Uterus (tissue), 4 donors: ENCODE measurements around the gene TTYH1. TPM values are rescaled to one million over a fixed set of nuclear protein-coding genes. Genes with fewer than 3 reads are reported as not detected.

Experiments
- DNase-seq, 2 donors: peaks; one replicate each; pipeline ENCODE4 v3.0.0-alpha.2; 2019 to 2020
- H3K27ac ChIP-seq, 2 donors: fragments of 200-600 bp; sonication (generic); 1 replicate in 1 of 2; 2 replicates in 1 of 2; pipeline ENCODE4 v1.5.1; 2016 to 2018
- H3K27me3 ChIP-seq, 2 donors: fragments of 200-600 bp; sonication (generic); one replicate each; pipeline ENCODE4 v1.5.1; 2018 to 2019; ENCODE audit warnings: control low read depth in 1 of 2
- H3K36me3 ChIP-seq, 2 donors: fragments of 200-600 bp; sonication (generic); one replicate each; pipeline ENCODE4 v1.5.1; 2019; ENCODE audit warnings: control low read depth in 1 of 2
- H3K4me1 ChIP-seq, 2 donors: fragments of 200-600 bp; sonication (generic); one replicate each; pipeline ENCODE4 v1.5.1; 2018 to 2019; ENCODE audit warnings: control low read depth in 1 of 2
- H3K4me3 ChIP-seq, 2 donors: fragments of 200-600 bp; sonication (generic); 1 replicate in 1 of 2; 2 replicates in 1 of 2; pipeline ENCODE4 v1.5.1; 2018 to 2019; ENCODE audit warnings: mild to moderate bottlenecking in 1 of 2
- H3K9me3 ChIP-seq, 2 donors: fragments of 200-600 bp; sonication (generic); one replicate each; pipeline ENCODE4 v1.5.1; 2019; ENCODE audit warnings: control low read depth in 1 of 2
- POLR2A ChIP-seq, 2 donors: fragments of 450-650 bp; IDR thresholded peaks; one replicate each; pipeline ENCODE4 v1.6.1; 2016; ENCODE audit warnings: antibody characterized with exemption in 2 of 2, mild to moderate bottlenecking in 1 of 2, moderate library complexity in 1 of 2
- intact Hi-C: fragments of 100-400 bp; cut with DNase I; formaldehyde crosslinking; loops from one replicate; pipeline ENCODE4 v1.15.1; 2023; ENCODE audit warnings: low total_unique reads
- total RNA-seq, 4 donors: library from RNA; depleted of rRNA in 3 of 4; stranded (reverse); fragments of >200 nt in 3 of 4; gene quantifications; one replicate each; pipeline versions ENCODE4 v1.1.0 to v1.2.4, GENCODE V29; 2014 to 2023
- TF ChIP-seq, protein P1 (sequence below), 4 experiments: fragments of 200-600 bp in 2 of 4; fragments of 450-650 bp in 2 of 4; sonication (generic) in 2 of 4; IDR thresholded peaks; one replicate each; pipeline ENCODE4 v1.5.1; 2016 to 2019; ENCODE audit warnings: antibody characterized with exemption in 4 of 4, mild to moderate bottlenecking in 2 of 4, moderate library complexity in 1 of 4
- donor health status: DM: yes; HTN: yes; CAD: no.

The TTYH1 gene
- total RNA-seq, 4 donors from 2014 or later: 1.9 to 10.2 TPM; not detected in 2

GRCh38 chr19:54400913-54401312 is 14.4 kb upstream of the TTYH1 start:
- no peak overlapping the region for H3K4me3 ChIP-seq
- no peak overlapping the region for H3K27ac ChIP-seq
- DNase-seq: no peak
- H3K27me3 ChIP-seq: no peaks in the 10 kb centered on the region
- H3K36me3 ChIP-seq: no peaks in the 10 kb centered on the region
- no peaks in the 10 kb centered on the region for H3K9me3 ChIP-seq
- no peak for TF ChIP-seq POLR2A (IDR thresholded peaks at IDR 0.05)
- TF ChIP-seq, protein P1, sequence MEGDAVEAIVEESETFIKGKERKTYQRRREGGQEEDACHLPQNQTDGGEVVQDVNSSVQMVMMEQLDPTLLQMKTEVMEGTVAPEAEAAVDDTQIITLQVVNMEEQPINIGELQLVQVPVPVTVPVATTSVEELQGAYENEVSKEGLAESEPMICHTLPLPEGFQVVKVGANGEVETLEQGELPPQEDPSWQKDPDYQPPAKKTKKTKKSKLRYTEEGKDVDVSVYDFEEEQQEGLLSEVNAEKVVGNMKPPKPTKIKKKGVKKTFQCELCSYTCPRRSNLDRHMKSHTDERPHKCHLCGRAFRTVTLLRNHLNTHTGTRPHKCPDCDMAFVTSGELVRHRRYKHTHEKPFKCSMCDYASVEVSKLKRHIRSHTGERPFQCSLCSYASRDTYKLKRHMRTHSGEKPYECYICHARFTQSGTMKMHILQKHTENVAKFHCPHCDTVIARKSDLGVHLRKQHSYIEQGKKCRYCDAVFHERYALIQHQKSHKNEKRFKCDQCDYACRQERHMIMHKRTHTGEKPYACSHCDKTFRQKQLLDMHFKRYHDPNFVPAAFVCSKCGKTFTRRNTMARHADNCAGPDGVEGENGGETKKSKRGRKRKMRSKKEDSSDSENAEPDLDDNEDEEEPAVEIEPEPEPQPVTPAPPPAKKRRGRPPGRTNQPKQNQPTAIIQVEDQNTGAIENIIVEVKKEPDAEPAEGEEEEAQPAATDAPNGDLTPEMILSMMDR (IDR thresholded peaks at IDR 0.05): no peak
- intact Hi-C loops: no loop called here
- H3K4me1 ChIP-seq: no peaks in the 10 kb centered on the region

DNA sequence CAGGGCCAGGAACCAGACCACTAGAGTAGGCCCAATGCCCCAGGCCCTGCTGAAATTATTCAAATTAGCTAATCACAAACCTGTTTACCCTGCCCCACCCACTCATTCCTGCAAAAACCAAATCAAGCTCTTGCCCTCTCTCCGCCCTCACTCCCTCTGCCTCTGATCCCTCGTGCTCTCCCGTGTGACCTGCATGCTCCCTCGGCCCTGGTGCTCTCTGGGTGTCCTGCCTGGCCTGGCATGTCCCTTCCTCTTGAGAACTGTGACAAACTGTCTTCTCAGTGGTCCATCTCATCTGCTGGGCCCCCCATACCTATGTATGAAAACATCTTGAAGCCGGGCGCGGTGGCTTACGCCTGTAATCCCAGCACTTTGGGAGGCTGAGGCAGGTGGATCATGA is 12.2 kb upstream of the TTYH1 start:
- intact Hi-C loops: no loop called here
- Histone ChIP-seq H3K4me3 (no peak overlapping the region), H3K27ac (no peak overlapping the region), H3K36me3 (no peaks in the 10 kb centered on the region), H3K27me3 (no peaks in the 10 kb centered on the region), H3K9me3 (no peaks in the 10 kb centered on the region), H3K4me1 (no peaks in the 10 kb centered on the region)
- no peak for DNase-seq
- TF ChIP-seq, protein P1 (IDR thresholded peaks at IDR 0.05): no peak
- TF ChIP-seq POLR2A (IDR thresholded peaks at IDR 0.05): no peak

DNA sequence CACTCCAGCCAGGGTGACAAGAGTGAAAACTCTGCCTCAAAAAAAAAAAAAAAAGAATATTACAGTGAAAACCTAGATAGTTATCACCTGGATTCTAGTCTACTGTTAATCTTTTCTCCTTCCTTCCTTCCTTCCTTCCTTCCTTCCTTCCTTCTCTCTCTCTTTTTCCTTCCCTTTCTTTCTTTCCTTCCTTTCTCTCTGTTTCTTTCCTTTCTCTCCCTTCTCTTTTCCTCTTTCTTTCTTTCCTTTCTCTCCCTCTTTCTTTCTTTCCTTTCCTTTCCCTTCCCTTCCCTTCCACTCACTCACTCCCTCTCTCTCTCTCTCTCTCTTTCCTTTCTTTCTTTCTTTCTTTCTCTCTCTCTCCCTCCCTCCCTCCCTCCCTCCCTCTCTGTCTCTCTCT is 9.6 kb upstream of the TTYH1 start:
- no peak for DNase-seq
- no peak overlapping the region for H3K4me3 ChIP-seq
- H3K4me1 ChIP-seq: no peaks in the 10 kb centered on the region
- H3K36me3 ChIP-seq: no peaks in the 10 kb centered on the region
- H3K27ac ChIP-seq: no peak overlapping the region
- intact Hi-C loops: no loop called here
- no peak for TF ChIP-seq POLR2A (IDR thresholded peaks at IDR 0.05)
- TF ChIP-seq, protein P1 (IDR thresholded peaks at IDR 0.05): no peak
- H3K9me3 ChIP-seq: no peaks in the 10 kb centered on the region
- H3K27me3 ChIP-seq: no peaks in the 10 kb centered on the region

DNA sequence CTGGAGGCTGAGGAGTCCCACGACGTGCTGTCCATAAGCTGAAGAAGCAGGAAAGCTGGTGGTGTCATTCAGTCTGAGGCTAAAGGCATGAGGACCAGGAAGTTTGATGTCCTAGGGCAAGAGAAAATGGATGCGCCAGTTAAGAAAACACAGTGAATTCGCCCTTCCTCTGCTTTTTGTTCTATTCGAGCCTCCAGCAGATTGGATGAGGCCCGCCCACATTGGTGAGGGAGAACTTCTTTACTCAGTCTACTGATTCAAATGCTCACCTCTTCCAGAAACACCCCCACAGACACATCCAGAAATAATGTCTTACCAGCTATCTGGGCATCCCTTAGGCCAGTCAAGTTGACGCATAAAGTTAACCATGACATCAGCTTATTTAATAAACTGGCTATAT is 7.5 kb upstream of the TTYH1 start:
- no peaks in the 10 kb centered on the region for H3K4me1 ChIP-seq
- no peak overlapping the region for H3K4me3 ChIP-seq
- DNase-seq: no peak
- TF ChIP-seq POLR2A (IDR thresholded peaks at IDR 0.05): no peak
- TF ChIP-seq, protein P1 (IDR thresholded peaks at IDR 0.05): no peak
- H3K36me3 ChIP-seq: no peaks in the 10 kb centered on the region
- H3K27ac ChIP-seq: no peak overlapping the region
- H3K27me3 ChIP-seq: no peaks in the 10 kb centered on the region
- H3K9me3 ChIP-seq: no peaks in the 10 kb centered on the region
- intact Hi-C loops: no loop called here

DNA sequence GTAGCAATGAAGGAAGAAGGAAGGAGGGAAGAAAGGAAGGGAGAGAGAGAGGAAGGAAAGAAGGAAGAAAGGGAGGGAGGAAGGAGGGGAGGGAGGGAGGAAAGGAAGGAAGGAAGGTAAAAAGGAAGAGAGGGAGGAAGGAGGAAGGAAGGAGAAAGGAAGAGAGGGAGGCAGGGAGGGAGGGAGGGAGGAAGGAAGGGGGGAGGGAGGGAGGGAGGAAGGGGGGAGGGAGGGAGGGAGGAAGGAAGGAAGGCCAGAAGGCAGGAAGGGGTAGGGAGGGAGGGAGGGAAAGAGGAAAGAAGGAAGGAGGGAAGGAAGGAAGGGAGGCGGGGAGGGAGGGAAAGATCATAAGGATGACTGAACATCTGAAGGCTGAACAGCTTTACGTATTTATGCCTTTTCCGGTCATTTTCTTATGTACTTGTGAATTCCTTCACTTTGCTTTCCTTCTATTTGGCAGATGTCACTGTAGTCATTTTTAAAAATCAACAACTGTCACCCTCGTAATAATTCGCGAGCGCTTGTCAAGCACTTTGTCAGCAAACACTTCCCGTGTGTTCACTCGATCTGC is 6.7 kb upstream of the TTYH1 start:
- intact Hi-C loops: no loop called here
- DNase-seq: no peak
- TF ChIP-seq, protein P1 (IDR thresholded peaks at IDR 0.05): no peak
- TF ChIP-seq POLR2A (IDR thresholded peaks at IDR 0.05): no peak
- H3K27ac ChIP-seq: no peak overlapping the region
- no peaks in the 10 kb centered on the region for H3K4me1 ChIP-seq
- no peaks in the 10 kb centered on the region for H3K9me3 ChIP-seq
- H3K4me3 ChIP-seq: no peak overlapping the region
- H3K27me3 ChIP-seq: no peaks in the 10 kb centered on the region
- H3K36me3 ChIP-seq: no peaks in the 10 kb centered on the region
